Activated CD8-positive, alpha-beta memory T cell treated with anti-CD3 and anti-CD28 coated beads for 36 hours (primary cell): Measurements from ENCODE around the gene CTSW. TPM values are rescaled to one million over a fixed set of nuclear protein-coding genes. Genes with fewer than 3 reads are reported as not detected.

Experiments used
- CTCF ChIA-PET: fragments of 350-600 bp; sonication (Branson Sonifier 250); formaldehyde crosslinking; loops from one replicate; lab custom pipeline; 2021; ENCODE audit warnings: antibody characterized with exemption; lab: Charles Lee
- POLR2A ChIA-PET: fragments of 350-600 bp; sonication (Branson Sonifier 250); formaldehyde crosslinking; loops from one replicate; lab custom pipeline; 2021; ENCODE audit warnings: antibody characterized with exemption; lab: Charles Lee
- total RNA-seq, 2 experiments: library from RNA; stranded (reverse); gene quantifications; one replicate each; pipeline ENCODE4 v1.2.3, GENCODE V29; 2021

CTSW gene
- total RNA-seq, 2 experiments from 2014 or later, result 48.9 to 51.7 TPM

DNA sequence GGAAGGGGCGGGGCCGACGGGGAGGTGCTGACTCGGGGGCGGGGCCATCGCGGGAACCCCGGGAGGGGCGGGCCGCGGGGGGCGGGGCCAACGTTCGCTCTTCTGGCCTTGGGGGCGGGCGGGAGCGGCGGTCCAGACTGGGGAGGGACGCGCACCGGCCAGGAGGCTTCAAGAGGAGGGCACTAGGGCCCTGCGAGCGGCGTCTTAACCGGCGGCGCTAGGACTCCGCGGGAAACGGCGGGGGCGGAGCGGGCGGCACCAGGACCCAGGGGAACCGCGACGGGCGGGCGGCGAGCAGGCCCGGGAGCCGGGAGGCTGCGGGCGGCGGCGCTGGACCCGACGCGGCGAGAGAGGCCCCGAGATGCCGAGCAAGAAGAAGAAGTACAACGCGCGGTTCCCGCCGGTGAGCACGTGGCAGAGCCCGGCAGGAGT is 39.5 kb downstream of the CTSW start, which contains the start of gene DRAP1:
TSS of gene DRAP1 (plus strand) at position 286 of the 432 bp plus-strand sequence. CDS start at position 362, 76 bp downstream.
- POLR2A ChIA-PET, result interaction anchor here (1.0 kb wide), 1 partner anchor 28 kb away, joined by 4 read pairs; the partner anchor contains the start of gene CCDC85B
- CTCF ChIA-PET, result interaction anchor here (1.1 to 1.8 kb wide), 2 partner anchors 18 to 30 kb away, joined by 4 to 13 read pairs; partner anchors contain the start of genes CCDC85B and FIBP

DNA sequence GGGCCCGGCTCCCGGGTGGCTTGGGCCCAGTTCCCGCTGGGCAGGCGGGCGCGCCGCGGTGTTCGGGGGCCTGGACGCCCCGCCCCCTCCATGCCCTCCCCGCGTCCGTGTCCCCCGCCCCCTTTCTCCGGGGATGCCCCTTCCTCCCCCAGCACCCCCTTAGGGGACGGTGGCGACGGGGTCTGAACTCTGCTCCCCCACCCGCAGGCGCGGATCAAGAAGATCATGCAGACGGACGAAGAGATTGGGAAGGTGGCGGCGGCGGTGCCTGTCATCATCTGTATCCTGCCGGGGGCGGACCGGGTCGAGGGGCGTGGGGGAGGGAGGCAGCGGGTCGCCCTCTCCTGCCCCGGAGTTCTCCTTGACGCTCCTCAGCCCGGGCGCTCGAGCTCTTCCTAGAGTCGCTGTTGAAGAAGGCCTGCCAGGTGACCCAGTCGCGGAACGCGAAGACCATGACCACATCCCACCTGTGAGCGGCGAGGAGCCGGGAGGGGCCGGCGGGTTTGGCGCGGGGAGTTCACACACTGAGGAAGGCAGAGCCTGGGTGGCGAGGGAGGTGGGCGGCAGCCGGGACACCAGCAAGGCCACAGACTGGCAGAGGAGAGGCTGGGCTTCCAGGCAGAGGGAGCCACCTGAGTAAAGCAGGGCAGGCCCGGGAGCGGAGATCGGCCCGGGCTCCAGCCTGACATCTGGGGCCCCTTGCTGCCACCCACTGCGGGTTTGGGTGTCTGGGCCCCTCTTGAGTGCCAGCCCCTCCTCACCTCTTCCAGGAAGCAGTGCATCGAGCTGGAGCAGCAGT is 40.1 kb downstream of the CTSW start:
- POLR2A ChIA-PET, result no interaction called here

DNA sequence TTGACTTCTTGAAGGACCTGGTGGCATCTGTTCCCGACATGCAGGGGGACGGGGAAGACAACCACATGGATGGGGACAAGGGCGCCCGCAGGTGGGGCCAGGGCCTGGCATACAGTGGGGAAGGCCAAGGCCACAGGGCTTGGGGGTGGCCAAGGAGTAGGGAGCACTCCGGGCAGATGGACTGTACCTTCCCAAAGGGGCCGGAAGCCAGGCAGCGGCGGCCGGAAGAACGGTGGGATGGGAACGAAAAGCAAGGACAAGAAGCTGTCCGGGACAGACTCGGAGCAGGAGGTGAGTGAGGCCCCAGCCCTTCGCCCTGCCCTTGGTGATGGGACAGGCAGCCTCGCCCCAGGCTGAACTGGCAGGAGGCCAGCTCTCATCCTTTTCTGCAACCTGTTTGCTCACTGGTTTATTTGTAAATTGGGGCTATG is 40.8 kb downstream of the CTSW start:
- CTCF ChIA-PET, result interaction anchor here (0.6 to 3.4 kb wide), 3 partner anchors 30 to 831 kb away, joined by 3 to 13 read pairs (median 10); partner anchors contain the start of gene CCDC85B
- POLR2A ChIA-PET, result no interaction called here

More for the DNA sequence above, 40.1 kb downstream of the CTSW start:
- CTCF ChIA-PET, result interaction anchor here (0.6 to 3.2 kb wide), 2 partner anchors 29 to 831 kb away, joined by 3 to 10 read pairs; partner anchors contain the start of gene CCDC85B

DNA sequence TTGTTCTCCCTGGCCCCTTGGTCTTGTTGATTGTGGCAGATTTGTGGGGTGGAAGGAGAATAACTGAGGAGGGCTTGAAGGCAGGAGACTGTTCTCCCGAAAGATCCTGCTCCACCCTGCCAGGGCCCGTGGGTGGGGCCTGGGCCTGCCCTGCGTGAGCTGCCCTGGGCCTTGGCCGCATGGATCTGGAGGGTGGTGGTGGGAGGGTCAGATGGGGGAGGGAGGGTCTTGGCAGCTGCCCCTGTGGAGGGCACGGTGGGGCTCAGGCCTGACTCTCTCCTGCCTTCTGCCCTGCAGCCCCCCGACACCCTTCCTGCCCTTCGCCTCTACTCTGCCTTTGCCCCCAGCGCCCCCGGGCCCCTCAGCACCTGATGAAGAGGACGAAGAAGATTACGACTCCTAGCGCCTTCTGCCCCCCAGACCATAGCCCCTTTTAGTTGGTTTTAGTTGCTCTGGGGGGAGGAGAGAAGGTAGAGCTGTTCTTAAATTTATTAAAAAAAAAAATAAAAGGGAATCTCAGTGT is 41.5 kb downstream of the CTSW start:
- POLR2A ChIA-PET, result interaction anchor here (0.6 kb wide), 1 partner anchor 36 kb away, joined by 3 read pairs; no protein-coding TSS in a partner anchor
- CTCF ChIA-PET, result interaction anchor here (3.2 to 3.4 kb wide), 2 partner anchors 30 to 36 kb away, joined by 10 to 13 read pairs; partner anchors contain the start of gene CCDC85B

DNA sequence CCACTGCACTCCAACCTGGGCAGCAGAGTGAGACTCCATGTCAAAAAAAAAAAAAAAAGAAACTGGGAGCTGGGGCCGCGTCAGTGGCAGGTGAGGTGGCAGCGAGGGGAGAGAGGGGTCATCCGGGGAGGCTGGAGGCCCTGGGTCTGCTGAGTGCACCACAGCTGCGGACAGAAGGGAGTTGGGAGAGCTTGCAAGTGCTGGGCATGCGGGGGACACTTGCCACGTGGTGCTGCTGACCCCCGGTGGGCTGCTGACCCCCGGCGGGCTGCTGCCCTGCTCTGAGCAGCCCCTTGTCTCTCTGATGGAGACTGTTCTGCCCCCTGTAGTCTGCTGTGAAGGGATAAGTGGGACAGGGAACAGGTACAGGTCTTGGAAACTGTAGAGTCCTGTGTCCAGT is 42.2 kb downstream of the CTSW start:
- POLR2A ChIA-PET, result interaction anchor here (0.5 to 0.8 kb wide), 3 partner anchors 31 to 614 kb away, joined by 3 read pairs; partner anchors contain the start of gene CCDC85B
- CTCF ChIA-PET, result interaction anchor here (1.2 to 3.4 kb wide), 3 partner anchors 24 to 37 kb away, joined by 3 to 13 read pairs (median 10); partner anchors contain the start of gene CCDC85B

DNA sequence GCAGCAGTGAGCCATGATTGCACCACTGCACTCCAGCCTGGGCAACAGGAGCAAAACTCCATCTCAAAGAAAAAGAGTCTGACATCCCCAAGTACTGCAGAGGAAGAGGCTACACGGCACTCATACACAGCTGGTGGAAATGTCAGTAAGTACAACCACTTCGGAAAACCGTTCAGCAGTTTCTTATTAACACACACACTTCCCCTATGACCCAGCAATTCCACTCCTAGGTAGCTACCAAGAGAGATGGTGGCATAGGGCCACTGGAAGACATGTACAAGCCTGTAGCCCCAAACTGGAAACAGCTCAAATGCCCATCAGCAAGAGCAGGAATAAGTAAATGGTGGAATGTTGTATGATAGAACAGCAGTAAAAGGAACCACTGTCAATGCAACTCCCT is 42.9 kb downstream of the CTSW start:
- CTCF ChIA-PET, result interaction anchor here (1.2 to 3.4 kb wide), 4 partner anchors 10 to 38 kb away, joined by 3 to 13 read pairs (median 8); partner anchors contain the start of gene CCDC85B
- POLR2A ChIA-PET, result interaction anchor here (0.8 kb wide), 1 partner anchor 32 kb away, joined by 3 read pairs; the partner anchor contains the start of gene CCDC85B

DNA sequence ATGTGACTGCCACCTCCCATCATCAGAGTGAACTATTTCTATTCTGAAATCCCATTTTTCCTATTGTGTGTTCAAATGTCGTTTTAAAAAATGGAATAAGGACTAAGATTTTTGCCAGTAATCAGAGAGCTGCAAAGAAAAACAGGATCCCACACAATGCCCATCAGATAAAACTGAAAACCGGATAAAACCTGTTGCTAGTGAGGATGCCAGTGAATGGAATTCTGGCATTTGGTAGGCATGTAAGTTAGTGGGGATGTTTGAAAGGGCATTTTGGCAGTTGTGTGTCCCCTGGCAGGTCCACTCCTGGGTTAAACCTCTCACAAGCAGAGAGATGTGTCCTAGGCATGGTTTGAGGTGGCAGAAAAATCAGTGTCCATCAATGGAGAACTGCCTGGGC is 45.8 kb downstream of the CTSW start:
- ChIA-PET POLR2A (no interaction called here), CTCF (interaction anchor here (1.8 kb wide), 1 partner anchor 97 kb away, joined by 3 read pairs; no protein-coding TSS in a partner anchor)

DNA sequence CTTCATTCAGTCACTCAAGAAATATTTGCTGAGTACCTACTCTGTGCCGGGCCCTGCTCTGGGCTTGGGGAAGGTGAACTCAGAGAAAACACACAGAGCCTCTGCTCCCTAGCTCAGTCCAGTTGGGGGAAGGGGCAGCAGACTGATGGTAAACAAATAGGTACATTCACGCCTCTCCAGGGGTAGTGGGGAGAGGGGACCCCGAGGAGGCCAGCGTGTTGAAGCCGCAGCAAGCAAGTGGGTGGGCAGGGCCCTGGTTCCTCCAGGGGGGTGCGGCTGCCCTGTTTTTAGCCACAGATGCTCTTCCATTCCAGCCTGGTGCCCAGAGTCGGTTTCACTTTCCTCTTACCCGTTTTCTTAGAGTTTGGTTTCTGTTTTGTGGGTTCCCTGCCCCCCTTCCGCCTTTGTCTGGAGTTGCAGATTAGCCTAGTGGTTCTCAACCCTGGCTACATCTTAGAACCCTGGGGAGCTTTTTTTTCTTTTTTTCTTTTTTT is 48.3 kb downstream of the CTSW start:
- ChIA-PET POLR2A (interaction anchor here (0.6 to 1.4 kb wide), 5 partner anchors 68 to 1300 kb away, joined by 3 to 6 read pairs (median 4); partner anchors contain the start of gene MUS81), CTCF (interaction anchor here (0.7 to 2.1 kb wide), 5 partner anchors 26 to 117 kb away, joined by 3 to 10 read pairs (median 4); partner anchors contain the start of gene FIBP)

DNA sequence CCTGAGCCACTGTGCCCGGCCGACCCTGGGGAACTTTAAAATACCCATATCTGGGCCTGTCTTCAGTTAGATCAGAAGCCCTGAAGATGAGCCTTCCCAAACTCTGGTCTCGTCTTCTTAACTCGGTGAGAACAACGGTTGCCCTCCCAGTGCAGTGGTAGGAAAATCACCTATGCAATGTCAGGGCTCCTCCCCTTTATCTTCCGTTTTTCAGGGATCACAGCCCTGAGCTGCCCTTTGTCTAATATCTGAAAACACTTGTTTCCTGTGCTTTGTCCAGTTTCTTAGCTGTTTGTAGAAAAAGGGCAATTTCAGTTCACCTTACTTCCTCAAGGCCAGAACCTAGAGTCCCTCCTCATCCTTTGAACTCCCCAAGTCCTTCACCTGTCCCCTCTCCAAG is 49.0 kb downstream of the CTSW start:
- ChIA-PET POLR2A (interaction anchor here (0.7 to 1.4 kb wide), 4 partner anchors 69 to 310 kb away, joined by 3 to 6 read pairs (median 4); partner anchors contain the start of gene MUS81), CTCF (interaction anchor here (0.7 to 2.1 kb wide), 5 partner anchors 27 to 116 kb away, joined by 3 to 10 read pairs (median 4); partner anchors contain the start of gene FIBP)

DNA sequence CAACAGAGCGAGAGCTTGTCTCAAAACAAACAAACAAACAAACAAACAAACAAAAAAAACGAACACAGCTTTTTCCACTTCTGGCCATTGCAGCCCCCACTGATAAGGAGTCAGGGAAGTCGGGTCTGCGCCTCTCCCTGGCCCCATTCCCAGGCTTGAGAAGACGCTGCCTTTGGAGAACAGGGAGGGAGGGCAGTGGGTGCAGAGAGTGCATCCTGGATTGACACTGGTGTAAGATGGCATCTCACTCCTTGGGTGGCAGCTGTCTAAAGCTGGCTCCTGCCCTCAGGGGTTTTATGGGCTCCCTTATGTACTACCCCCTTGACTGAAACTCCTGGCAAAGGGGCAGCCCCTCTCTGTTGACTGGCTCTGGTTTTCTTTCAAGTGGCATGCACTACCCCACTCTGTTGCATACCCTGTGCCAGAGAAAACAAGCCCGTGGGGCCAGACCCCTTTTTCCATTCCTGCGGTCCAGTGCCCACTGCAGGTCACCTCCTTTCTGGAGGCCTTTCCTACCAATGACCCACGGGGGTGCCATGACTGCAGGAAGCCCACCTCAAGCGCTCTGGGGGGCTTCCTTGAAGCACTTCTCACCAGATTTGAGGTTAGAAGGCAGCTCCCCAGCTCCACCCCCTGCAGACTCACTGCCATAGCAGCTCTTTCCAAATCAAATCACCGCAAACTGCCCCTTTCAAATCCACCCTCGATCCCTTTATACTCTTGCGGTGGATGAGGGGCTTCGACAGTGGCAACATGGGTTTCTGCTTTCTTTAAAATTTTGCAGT is 52.3 kb downstream of the CTSW start:
- ChIA-PET POLR2A (no interaction called here), CTCF (interaction anchor here (1.0 to 2.2 kb wide), 4 partner anchors 9 to 47 kb away, joined by 3 to 6 read pairs (median 5); partner anchors contain the start of gene FIBP)

DNA sequence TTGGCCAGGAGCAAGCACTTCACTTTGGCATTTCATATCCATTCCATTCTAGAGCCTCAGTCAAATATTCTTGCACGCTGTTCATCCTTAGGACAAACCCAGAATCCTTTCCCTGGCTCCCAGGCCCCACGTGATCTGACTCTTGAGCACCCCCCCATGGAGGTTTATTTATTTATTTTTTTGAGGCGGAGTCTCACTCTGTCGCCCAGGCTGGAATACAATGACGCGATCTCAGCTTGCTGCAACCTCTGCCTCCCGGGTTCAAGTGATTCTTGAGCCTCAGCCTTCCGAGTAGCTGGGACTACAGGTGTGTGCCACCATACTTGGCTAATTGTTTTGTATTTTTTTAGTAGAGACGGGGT is 52.9 kb downstream of the CTSW start:
- POLR2A ChIA-PET, result no interaction called here
- CTCF ChIA-PET, result interaction anchor here (1.0 to 2.2 kb wide), 6 partner anchors 9 to 48 kb away, joined by 3 to 6 read pairs (median 4); partner anchors contain the start of gene FIBP

Other genes with a start within 250 kb of the CTSW start
- gene SIPA1, start 241.7 kb upstream of the CTSW start, total RNA-seq, result 100 to 1,000 TPM; 141 to 143 TPM
- 10 to 100 TPM; 78.9 to 80.2 TPM for gene RELA, start 216.9 kb upstream of the CTSW start, total RNA-seq
- gene KAT5, start 167.6 kb upstream of the CTSW start, total RNA-seq, result 10 to 100 TPM; 64.8 to 72.7 TPM
- gene RNASEH2C, start 159.0 kb upstream of the CTSW start, total RNA-seq, result 100 to 1,000 TPM; 116 to 130 TPM
- 10 to 100 TPM; 19.1 to 19.7 TPM for gene AP5B1, start 98.9 kb upstream of the CTSW start, total RNA-seq
- gene OVOL1, start 92.8 kb upstream of the CTSW start, total RNA-seq, result not detected
- 1 to 10 TPM; 3.0 to 3.3 TPM for gene SNX32, start 45.9 kb upstream of the CTSW start, total RNA-seq
- gene CFL1, start 21.7 kb upstream of the CTSW start, total RNA-seq, result 1,000 to 10,000 TPM; 1,167 to 1,207 TPM
- 10 to 100 TPM; 82.0 to 82.9 TPM for gene MUS81, start 19.4 kb upstream of the CTSW start, total RNA-seq
- 1 to 10 TPM; 3.7 to 5.7 TPM for gene EFEMP2, start 7.0 kb upstream of the CTSW start, total RNA-seq
- gene FIBP, start 8.6 kb downstream of the CTSW start, total RNA-seq, result 100 to 1,000 TPM; 119 to 132 TPM
- 10 to 100 TPM; 77.7 to 81.8 TPM for gene CCDC85B, start 10.8 kb downstream of the CTSW start, total RNA-seq
- 10 to 100 TPM; 23.0 to 24.7 TPM for gene FOSL1, start 20.6 kb downstream of the CTSW start, total RNA-seq
- 10 to 100 TPM; 15.2 to 18.2 TPM for gene C11orf68, start 39.2 kb downstream of the CTSW start, total RNA-seq
- gene DRAP1, start 39.6 kb downstream of the CTSW start, total RNA-seq, result 100 to 1,000 TPM in 1 of 2 experiments, 10 to 100 TPM in 1; 99.6 to 102 TPM
- gene TSGA10IP, start 65.6 kb downstream of the CTSW start, total RNA-seq, result not detected
- gene SART1, start 81.9 kb downstream of the CTSW start, total RNA-seq, result 10 to 100 TPM; 65.4 to 70.1 TPM
- 10 to 100 TPM; 73.9 to 80.6 TPM for gene EIF1AD, start 122.3 kb downstream of the CTSW start, total RNA-seq
- 100 to 1,000 TPM; 243 to 253 TPM for gene BANF1, start 122.7 kb downstream of the CTSW start, total RNA-seq
- not detected for gene CST6, start 132.2 kb downstream of the CTSW start, total RNA-seq
- gene CATSPER1, start 146.6 kb downstream of the CTSW start, total RNA-seq, result not detected
- gene GAL3ST3, start 169.3 kb downstream of the CTSW start, total RNA-seq, result under 1 TPM; 0.15 to 0.17 TPM
- 100 to 1,000 TPM; 259 to 261 TPM for gene SF3B2, start 172.5 kb downstream of the CTSW start, total RNA-seq
- gene PACS1, start 190.4 kb downstream of the CTSW start, total RNA-seq, result 10 to 100 TPM; 59.5 to 62.7 TPM